HCT116 (cell line): Measurements from ENCODE around the gene NRP1.

ENCODE experiments used
- CEBPB ChIP-seq: IDR thresholded peaks from 2 replicates; pipeline ENCODE4 v1.6.1; 2012; ENCODE audit warnings: low read depth
- EZH2 ChIP-seq: fragments of 200-600 bp; sonication (generic); IDR thresholded peaks from 2 replicates; pipeline ENCODE4 v1.6.1; 2017; ENCODE audit warnings: antibody characterized with exemption, mixed run types
- EZH2phosphoT487 ChIP-seq: fragments of 200-600 bp; IDR thresholded peaks from 2 replicates; pipeline ENCODE4 v1.6.1; 2018; ENCODE audit warnings: antibody characterized with exemption, borderline replicate concordance
- JUND ChIP-seq: IDR thresholded peaks from 2 replicates; pipeline ENCODE4 v1.6.1; 2012
- POLR2A ChIP-seq: IDR thresholded peaks from 2 replicates; pipeline ENCODE4 v1.7.0; 2011; ENCODE audit warnings: borderline replicate concordance; ENCODE audit not compliant: insufficient read depth, insufficient read length; ENCODE audit errors: extremely low read depth
- POLR2AphosphoS5 ChIP-seq: IDR thresholded peaks from 2 replicates; pipeline ENCODE4 v1.6.1; 2011; ENCODE audit warnings: mild to moderate bottlenecking, low read depth, low read length, moderate library complexity
- TCF7L2 ChIP-seq: IDR thresholded peaks from 2 replicates; pipeline ENCODE4 v1.7.0; 2011; ENCODE audit warnings: borderline replicate concordance, inconsistent platforms; ENCODE audit not compliant: insufficient read depth, insufficient read length; ENCODE audit errors: extremely low read depth
- ZFX ChIP-seq: fragments of 450-650 bp; IDR thresholded peaks from 2 replicates; pipeline ENCODE4 v1.6.1; 2017
- ZNF274 ChIP-seq: fragments of 200-500 bp; sonication (Bioruptor generic); IDR thresholded peaks from 2 replicates; pipeline ENCODE4 v1.6.1; 2014; ENCODE audit warnings: mild to moderate bottlenecking, low read depth, low read length, inconsistent platforms
- TF ChIP-seq, protein P1 (sequence below), 3 experiments: fragments of 200-600 bp in 1 of 3; sonication (generic) in 1 of 3; IDR thresholded peaks in 2 of 3; conservative IDR thresholded peaks in 1 of 3; 2 replicates each; pipeline ENCODE4 v1.5.1; 2012 to 2017; ENCODE audit warnings: low read depth in 2 of 3, low read length in 2 of 3, antibody characterized with exemption in 1 of 3, borderline replicate concordance in 1 of 3, control low read depth in 1 of 3, mild to moderate bottlenecking in 1 of 3, mixed read lengths in 1 of 3, mixed run types in 1 of 3, moderate library complexity in 1 of 3; ENCODE audit not compliant: insufficient read depth in 1 of 3
- TF ChIP-seq, protein P2 (sequence below): IDR thresholded peaks from 2 replicates; pipeline ENCODE4 v1.6.1; 2012; ENCODE audit warnings: low read depth

DNA sequence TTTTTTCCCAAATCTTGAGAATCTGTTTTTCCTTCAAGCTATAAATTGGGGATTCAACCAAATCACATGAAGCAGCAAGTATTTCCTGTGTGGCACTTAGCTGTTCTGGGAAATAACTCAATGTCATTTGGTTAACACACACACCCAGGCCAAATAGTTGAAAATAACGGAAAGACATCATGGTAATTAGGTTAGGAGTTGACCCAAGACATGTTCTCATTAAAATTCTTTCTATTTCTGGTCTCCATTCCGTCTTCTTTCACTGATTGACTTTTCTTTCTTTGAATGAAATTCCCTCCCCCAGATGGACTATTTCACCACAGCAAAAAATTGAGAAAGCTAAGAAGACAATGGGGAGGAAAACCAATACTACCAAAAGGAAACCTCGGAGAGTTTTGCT is 30.5 kb downstream of the NRP1 start:
- TF ChIP-seq ZFX, result no peak
- TF ChIP-seq ZNF274, result no peak
- no peak for TF ChIP-seq POLR2A
- no peak for TF ChIP-seq EZH2
- TF ChIP-seq JUND, result no peak
- TF ChIP-seq, protein P1, sequence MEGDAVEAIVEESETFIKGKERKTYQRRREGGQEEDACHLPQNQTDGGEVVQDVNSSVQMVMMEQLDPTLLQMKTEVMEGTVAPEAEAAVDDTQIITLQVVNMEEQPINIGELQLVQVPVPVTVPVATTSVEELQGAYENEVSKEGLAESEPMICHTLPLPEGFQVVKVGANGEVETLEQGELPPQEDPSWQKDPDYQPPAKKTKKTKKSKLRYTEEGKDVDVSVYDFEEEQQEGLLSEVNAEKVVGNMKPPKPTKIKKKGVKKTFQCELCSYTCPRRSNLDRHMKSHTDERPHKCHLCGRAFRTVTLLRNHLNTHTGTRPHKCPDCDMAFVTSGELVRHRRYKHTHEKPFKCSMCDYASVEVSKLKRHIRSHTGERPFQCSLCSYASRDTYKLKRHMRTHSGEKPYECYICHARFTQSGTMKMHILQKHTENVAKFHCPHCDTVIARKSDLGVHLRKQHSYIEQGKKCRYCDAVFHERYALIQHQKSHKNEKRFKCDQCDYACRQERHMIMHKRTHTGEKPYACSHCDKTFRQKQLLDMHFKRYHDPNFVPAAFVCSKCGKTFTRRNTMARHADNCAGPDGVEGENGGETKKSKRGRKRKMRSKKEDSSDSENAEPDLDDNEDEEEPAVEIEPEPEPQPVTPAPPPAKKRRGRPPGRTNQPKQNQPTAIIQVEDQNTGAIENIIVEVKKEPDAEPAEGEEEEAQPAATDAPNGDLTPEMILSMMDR (IDR thresholded peaks at IDR 0.05 in 2 of 3, conservative IDR thresholded peaks at IDR 0.05 in 1 of 3; ENCODE audit: borderline replicate concordance in 1 of 3, insufficient read depth in 1 of 3, low read depth in 2 of 3, low read length in 2 of 3), result no peak
- TF ChIP-seq POLR2AphosphoS5, result no peak
- TF ChIP-seq EZH2phosphoT487, result no peak
- TF ChIP-seq CEBPB, result no peak
- TF ChIP-seq, protein P2, sequence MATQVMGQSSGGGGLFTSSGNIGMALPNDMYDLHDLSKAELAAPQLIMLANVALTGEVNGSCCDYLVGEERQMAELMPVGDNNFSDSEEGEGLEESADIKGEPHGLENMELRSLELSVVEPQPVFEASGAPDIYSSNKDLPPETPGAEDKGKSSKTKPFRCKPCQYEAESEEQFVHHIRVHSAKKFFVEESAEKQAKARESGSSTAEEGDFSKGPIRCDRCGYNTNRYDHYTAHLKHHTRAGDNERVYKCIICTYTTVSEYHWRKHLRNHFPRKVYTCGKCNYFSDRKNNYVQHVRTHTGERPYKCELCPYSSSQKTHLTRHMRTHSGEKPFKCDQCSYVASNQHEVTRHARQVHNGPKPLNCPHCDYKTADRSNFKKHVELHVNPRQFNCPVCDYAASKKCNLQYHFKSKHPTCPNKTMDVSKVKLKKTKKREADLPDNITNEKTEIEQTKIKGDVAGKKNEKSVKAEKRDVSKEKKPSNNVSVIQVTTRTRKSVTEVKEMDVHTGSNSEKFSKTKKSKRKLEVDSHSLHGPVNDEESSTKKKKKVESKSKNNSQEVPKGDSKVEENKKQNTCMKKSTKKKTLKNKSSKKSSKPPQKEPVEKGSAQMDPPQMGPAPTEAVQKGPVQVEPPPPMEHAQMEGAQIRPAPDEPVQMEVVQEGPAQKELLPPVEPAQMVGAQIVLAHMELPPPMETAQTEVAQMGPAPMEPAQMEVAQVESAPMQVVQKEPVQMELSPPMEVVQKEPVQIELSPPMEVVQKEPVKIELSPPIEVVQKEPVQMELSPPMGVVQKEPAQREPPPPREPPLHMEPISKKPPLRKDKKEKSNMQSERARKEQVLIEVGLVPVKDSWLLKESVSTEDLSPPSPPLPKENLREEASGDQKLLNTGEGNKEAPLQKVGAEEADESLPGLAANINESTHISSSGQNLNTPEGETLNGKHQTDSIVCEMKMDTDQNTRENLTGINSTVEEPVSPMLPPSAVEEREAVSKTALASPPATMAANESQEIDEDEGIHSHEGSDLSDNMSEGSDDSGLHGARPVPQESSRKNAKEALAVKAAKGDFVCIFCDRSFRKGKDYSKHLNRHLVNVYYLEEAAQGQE, result no peak
- no peak for TF ChIP-seq TCF7L2
